Stimulated activated naive CD4-positive, alpha-beta T cell (primary cell): Measurements from ENCODE around the gene SNX30.
"Not testable (repeated sequence)": the region's sequence is repeated elsewhere in the genome, so short reads cannot be mapped to it uniquely, and the experiment has no call there.

Experiments
- DNase-seq, 6 experiments: peaks; one replicate each; lab custom pipeline; 2025; lab: John Stamatoyannopoulos, UW

SNX30 gene, protein sequence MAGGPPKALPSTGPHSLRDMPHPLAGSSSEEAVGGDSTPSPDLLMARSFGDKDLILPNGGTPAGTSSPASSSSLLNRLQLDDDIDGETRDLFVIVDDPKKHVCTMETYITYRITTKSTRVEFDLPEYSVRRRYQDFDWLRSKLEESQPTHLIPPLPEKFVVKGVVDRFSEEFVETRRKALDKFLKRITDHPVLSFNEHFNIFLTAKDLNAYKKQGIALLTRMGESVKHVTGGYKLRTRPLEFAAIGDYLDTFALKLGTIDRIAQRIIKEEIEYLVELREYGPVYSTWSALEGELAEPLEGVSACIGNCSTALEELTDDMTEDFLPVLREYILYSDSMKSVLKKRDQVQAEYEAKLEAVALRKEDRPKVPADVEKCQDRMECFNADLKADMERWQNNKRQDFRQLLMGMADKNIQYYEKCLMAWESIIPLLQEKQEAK

DNA sequence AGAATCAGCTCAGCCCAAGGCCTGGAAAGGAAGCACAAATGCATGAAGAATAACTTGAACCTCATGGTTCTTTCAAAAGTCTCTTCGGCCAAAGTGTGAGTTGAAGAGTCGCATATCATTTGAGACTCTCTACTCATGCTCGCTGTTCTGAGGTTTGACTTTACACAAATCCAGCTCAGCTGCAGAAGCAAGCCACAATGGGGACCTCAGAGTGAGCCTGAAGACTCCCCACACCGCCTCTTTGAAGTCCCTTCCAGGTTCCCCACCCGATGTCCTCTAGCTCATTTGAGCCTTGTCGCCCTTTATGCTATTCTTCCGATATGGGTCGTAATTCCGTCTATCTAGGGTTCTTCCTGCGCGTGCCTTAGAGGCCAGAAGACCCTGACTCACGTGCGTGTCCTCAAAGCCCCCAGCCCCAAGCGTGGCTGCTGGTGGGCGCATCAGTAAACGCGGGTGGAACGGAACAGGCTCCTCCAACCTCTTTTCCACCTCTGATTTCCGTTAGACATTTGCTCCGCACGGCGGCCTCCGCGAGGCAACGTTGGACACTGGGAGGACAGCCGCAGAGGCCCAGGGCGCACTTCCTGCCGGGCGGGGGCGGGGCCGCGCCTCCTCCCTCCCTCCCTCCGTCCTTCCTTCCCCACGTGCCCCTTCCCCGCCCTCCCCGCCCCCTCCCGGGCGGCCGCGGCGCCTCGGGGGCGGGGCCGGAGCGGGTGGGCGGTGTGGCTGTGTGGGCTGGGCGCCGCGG, at the start of gene SNX30:
Gene SNX30 (plus strand): TSS at position 745 of the 748 bp plus-strand sequence. CDS start 242 bp downstream, outside the sequence.
- peak; percentile 51 to 76 (median 64) for DNase-seq

DNA sequence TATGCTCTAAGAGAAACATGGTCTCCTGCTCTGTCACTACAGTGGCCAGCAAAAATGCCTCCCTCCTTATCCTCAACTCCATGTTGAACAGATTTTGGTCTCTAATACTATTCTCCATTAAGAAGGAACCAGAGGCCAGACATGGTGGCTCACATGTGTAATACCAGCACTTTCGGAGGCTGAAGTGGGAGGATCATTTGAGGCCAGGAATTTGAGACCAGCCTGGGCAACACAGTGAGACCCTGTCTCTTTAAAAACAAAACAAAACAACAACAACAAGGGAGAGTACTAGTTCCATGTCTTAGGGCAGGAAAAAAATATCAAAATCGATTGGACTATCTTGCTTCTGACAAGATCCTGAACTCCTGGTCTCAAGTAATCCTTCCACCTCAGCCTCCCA, 47.3 kb upstream of the SNX30 start:
- no peak for DNase-seq

DNA sequence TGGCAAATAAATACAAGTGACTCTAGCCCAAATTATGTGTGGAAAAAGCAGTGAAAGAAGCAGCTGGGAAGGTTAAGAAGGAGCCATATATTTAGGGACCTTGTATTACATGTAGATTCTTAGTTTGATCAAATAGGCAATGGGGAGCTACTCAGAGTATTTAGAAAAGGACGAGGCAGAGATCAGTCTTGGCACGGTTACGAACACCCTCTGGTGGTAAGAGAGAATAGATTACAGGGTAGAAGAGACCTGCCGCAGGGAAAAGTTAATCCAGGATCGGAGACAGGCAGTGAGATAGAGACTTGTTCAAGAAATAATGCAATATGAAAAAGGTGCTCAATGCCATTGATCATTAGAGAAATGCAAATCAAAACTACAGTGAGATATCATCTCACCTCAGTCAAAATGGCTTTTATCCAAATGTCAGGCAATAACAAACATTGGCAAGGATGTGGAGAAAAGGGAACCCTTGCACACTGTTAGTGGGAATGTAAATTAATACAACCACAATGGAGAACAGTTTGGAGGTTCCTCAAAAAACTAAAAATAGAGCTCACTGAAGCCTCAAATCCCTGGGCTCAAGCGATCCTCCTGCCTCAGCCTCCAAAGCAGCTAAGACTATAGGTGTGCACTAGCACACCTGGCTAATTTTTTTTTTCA, 44.7 kb upstream of the SNX30 start:
- no peak for DNase-seq

DNA sequence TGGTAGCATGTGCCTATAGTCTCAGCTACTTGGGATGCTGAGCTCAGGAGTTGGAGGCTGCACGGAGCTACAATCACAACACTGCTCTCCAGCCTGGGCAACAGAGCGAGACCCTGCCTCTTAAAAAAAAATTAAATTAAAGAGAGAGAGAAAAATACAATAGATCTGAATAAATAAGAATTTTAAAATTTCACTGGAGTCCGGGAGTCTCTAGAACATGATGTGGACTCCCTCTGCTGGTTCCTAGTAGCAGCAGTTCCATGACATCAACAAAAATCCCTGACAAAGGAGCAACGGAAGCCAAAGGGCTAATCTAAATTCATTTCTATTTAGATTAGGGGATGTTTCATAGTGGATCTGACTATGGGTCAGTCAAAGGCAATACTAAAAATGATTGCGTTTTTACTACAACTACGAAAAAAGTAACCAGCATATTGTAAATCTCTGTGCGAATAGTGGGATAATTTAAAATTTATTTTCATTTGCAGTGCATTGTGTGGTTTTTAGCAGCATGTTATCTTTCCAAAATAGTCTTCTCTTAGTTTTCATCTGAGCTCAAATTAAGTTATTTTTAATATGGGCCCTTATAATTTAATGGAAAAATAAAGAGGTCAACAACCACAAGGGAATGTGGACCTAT, 39.4 kb upstream of the SNX30 start:
- DNase-seq: no peak

DNA sequence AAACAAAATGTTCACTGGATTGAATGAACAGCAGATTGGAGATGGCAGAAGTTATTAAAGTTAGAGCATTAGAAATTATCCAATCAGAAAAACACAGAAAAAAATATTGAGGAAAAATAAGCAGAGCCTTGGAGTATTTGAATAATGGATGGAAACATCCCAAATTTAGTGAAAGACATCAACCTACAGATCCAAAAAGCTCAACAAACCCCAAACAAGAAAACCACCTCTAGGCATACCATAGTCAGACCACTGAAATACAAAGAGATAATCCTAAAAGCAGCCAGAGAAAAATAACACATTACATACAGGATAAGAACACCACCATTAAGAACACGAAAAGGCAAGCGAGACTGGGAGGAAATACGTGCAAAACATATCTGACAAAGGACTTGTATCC, 37.9 kb upstream of the SNX30 start:
- no peak for DNase-seq

DNA sequence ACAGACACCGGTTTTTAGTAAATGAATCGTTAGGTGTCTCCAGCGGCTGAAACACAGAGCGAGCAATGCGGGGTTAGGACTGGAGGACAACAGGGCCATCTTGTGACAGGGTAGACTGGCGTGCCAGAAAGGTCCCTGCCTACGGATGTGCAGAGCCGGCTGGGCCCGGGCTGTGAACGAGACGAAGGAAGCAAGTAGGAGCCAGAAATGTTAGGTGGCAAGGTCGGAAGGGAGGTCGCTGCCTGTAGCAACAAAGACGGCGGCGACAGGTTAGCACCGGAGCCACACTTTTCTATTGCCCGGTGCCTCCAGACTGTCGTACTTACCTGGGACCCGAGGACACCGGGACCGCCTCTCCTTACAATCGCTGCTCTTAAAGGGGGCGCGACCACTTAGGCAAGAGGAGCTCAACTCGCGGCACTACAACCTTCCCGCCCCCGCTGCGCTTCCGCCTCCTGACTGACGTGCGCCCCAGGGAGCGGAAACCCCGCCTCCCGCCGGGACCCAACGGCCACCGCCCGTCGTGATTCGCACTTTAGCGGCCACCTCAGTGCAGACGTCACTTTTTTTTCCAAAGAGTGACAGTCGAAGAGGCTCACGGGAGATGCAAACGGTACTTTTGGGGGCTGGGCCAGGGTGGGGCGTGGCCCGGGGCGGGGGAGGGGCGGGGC, 32.8 kb upstream of the SNX30 start, which contains the start of gene INIP:
Gene INIP (minus strand): TSS at position 457 of the 671 bp plus-strand sequence. CDS start 1,632 bp downstream, outside the sequence.
- peak; percentile 92 to 98 (median 96) for DNase-seq

DNA sequence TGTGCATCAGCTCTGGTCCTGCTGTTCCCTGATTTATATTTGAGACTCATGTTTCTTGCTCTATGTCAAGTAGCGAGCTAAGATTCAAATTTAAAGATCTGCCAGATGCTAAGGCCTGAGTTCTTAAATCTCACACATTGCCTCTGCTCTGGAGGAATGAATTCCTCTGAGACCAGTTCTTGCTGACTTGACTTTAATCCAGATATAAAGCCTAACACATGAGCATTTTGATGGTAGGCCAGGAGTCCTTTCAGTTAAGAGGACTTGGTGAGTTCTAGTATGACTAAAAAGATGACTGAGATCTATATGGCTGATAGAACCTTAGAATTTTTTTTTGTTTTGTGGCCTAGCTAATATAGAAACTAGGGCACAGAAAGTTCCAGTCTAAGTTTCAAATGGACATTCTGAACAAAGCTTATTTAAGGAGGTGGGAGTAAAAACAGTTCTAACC, 31.3 kb upstream of the SNX30 start:
- DNase-seq: no peak

DNA sequence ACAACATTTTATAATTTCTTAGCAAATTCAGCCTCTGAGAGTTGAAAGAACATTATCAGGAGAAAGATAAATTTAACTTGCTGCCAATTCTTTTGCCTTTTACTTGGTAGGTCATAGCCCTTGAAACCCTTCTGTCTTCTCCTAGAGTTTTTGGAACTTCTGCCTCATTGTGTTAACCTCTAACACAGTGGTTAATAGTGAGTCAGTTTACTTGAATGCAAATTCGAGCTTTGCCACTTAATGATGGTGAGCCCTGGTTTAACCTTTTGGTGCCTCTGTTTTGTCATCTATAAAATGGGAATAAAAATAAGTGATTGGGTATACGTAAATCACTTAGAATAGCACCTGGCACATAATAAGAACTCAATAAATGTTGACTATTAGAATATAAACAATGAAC, 30.9 kb upstream of the SNX30 start:
- DNase-seq: no peak

DNA sequence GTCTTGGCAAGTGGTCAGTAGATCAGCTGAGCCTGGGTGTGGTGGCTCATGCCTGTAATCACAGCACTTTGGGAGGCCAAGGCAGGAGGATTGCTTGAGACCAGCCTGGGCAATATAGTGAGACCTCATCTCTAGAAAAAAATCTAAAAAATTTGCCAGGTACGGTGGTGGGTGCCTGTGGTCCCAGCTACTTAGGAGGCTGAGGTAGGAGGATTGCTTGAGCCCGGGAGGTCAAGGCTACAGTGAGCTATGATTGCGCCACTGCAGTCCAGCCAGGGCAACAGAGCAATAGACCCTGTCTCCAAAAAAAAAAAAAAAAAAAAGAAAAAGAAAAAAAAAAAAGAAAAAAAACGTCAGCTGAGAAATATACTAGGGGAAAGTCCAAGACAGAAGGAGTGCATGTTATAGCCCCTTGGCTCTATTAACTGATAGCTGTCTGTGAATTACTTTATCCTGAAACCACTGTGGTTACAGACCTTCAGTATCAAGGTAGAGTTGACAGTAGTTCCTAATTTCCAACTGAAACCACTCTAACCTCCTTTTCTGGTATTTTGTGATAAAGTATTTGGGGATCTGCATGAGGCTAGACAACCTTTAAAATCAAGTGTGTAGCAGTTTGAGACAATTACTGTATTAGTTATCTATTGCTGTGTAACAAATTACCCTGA, 30.3 kb upstream of the SNX30 start:
- no peak for DNase-seq

DNA sequence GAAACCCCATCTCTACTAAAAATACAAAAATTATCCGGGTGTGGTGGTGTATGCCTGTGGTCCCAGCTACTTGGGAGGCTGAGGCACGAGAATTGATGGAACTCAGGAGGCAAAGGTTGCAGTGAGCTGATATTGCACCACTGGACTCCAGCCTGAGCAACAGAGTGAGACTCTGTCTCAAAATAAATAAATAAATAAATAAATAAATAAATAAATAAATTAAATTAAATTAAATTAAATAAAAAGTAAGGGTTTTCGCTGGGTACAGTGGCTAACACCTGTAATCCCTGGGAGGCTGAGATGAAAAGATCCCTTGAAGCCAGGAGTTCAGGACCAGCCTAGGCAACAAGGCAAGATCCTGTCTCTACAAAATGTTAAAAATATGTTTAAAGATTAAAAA, 27.8 kb upstream of the SNX30 start:
- not testable (repeated sequence) for DNase-seq

DNA sequence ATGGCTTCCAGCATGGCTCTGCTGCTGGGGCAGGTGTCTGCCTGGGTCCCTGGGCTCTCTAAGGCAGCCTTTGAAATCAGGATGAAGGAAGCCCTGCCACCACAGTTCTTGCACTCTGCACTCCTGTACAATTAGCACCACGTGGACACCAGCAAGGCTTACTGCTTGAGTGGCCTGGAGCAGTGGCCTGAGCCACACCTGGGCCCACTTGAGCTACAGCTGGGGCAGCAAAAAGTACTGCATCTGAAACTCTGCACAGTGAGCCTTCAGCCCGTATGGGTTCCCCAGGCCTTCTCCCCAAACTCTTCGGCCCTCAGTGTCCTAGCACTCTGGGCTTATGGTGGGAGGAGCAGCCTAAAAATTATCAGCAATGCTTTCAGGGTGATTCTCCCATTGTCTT, 24.6 kb upstream of the SNX30 start:
- DNase-seq: no peak

DNA sequence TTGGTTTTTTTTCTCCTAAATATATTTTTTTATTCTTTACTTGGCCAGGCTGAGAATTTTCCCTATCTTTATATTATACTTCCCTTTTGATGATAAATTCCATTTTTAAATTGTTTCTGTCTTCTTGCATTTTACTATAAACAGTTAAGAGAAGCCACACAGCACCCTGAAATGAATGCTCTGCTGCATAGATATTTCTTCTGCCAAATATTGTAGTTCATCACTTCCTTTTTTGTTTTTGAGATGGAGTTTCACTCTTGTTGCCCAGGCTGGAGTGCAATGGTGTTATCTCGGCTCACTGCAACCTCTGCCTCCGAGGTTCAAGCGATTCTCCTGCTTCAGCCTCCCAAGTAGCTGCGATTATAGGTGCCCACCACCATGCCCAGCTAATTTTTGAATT, 24.1 kb upstream of the SNX30 start:
- no peak for DNase-seq

DNA sequence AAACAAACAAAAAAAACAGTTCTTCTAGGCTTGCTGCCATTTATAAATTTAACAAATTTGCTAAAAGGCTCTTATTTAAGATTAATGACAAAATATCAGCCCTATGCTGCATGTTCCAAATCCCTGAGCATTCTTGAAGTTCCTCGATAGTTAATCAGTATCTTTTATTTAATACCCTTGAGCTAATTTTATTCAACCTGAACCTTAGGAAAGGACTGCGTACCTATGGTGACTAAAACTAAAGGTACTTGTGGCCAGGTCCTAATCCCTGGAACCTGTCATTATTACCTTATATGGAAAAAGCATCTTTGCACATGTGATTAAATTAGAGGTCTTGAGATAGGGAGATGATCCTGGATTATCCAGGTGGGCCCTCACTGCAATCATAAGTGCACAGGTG, 22.2 kb upstream of the SNX30 start:
- no peak for DNase-seq

DNA sequence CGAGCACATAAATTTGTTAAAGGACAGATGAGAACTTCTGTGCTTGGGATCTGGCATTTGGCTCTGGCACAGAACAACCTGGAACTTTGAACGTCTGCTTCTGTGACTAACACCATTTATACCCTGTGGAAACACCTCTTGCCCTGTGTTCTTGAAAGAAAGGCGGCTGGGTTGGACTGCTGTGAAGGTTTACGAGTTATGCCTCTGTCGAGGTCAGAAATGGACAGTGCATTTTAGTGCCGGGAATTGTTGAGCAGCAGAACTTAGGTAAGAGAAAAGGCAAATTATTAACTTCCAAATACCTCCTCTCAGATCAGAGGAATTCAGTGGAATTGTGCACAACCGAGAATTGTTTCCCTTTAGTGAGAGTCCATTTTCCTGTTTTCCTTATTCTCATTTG, 18.6 kb upstream of the SNX30 start:
- no peak for DNase-seq

DNA sequence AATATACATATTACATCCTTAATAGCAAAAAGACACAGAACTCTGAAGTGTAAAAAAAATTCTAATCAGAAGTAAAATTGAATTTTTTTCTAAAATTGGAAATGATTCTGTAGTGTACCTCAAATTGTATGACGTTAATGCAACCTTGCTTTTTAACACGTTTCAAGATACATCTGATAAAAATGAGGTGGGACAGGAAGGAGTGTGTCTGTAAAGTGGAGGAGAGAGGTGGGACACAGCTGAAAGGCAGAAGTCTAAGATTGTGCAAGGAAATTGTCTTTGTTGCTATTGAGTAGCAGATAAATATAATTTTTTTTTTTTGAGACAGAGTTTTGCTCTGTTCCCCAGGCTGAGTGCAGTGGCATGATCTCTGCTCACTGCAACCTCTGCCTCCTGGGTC, 15.7 kb upstream of the SNX30 start:
- DNase-seq: no peak

DNA sequence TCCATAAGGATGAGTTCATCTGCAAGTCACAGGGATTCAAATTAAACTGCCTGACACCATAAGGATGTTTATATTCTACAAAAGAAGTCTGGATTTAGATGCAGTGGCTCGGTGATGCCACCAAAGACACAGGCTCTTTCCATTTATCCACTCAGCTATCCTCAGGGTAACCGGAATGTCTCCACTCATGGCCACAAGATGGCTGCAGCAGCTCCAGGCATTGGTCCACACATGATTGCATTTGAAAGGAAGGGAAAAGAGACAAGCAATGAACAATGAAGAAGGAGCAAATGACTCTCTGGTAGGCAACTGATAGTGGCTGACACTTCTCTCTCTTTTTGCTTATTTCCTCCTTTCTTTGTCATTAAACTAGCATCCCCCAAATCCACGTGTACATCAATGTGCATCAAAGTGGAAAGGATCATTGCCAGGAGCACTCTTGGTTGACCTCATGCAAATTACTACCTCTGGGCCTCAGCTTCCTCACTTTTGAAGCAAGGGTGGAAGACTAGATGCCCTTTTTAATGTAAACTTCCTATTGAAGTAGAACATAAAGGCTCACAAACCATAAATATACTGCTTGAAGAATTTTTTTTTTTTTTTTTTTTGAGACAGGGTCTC, 7.2 kb upstream of the SNX30 start:
- DNase-seq: no peak

DNA sequence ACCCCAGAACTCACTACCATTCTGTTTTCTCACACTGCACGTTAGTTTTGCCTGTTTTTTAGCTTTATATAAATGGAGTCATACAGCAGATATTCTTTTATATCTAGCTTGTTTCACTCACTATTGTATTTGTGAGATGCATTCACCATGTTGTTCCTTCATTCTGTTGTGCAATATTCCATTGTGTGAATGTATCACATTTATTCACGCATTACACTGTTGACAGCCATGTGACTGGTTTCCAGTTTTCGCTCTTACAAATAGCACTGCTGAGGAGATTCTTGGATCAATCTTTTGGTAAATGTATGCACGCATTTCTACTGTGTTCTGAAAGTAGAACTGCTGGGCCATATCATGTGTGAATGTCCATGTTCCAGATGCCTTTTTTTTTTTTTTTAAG, 6.4 kb upstream of the SNX30 start:
- no peak for DNase-seq

DNA sequence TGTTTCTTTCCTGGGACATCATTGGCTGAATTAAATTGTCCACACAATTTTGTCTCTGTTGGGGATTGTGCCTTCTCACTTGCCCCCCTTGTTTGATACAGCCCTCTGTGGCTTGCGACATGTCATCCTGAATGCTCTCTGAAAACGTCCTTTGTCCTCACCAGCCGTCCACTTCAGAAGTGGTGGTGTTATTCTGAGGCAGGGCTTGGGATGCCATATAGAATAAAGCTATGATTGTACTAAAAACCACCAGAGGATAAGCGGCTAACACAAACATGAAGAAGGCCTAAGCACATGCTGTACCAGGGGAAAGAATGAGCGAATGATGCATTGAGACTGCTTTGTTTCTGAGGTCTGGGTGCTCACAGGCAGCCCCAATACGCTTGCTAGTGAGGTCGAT, 3.5 kb upstream of the SNX30 start:
- DNase-seq: no peak

DNA sequence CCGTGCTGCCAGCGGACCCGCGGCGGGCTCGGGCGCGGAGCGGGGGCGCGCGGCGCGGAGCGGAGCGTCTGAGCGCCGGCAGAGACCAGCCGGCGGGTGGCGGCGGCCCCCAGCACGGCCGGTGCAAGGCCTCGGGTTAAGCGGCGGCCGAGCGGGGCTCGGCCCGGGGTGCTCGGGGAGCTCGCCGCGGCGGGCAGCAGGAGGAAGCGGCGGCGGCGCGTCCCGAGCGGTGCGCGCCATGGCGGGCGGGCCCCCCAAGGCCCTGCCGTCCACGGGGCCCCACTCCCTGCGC, 150 bp downstream of the SNX30 start:
- DNase-seq: no peak

DNA sequence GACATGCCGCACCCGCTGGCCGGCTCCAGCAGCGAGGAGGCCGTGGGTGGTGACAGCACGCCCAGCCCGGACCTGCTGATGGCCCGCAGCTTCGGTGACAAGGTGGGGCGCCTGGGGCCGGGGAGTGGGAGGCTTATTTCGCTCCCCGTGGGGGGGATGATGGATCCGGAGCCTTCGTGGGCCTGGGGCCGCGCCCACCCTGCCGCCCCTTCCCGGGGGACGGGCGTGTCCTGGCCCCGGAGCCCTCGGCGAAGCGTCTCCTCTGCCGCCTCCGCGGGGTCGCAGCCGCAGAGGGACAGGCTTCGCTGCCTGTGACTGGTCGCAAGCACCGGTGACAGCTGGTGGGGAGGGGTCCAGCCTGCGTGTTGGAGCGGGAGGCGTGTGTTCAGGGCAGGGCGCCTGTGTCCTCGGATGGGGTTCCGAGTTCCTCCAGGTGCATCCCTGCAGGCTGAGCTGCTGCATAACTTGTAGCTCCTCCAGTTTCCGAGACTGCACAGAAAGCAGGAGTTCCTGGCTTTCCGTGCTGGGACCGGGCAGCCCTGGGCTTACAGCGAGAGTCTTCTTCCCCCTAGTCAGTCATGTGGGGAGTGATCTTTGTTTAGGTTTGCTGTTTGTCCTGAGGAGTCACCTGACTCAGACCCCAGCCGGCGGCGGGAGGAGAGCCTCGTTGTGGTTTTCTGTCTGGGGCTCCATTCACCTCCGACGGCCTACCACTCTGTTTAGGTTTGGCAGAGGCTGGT, 666 bp downstream of the SNX30 start:
- peak in 4 of 6 experiments; percentile 14 to 36 (median 30) for DNase-seq
